ENCODE results near the gene PODNL1.
"Not testable (repeated sequence)": the region's sequence is repeated elsewhere in the genome, so short reads cannot be mapped to it uniquely, and the experiment has no call there.

The PODNL1 gene

GRCh38 chr19:13938301-13939064, at the start of gene PODNL1:
Gene PODNL1, minus strand, starts transcription at chr19:13938417. Its CDS starts 236 bp downstream, at chr19:13938181.
- DNase-seq = no peak

GRCh38 chr19:13987101-13987890, 49.1 kb upstream of the PODNL1 start:
- no peak for DNase-seq

- DNase-seq = no peak
Observed at GRCh38 chr19:13986348-13986904, 48.2 kb upstream of the PODNL1 start.

GRCh38 chr19:13985771-13986347, 47.6 kb upstream of the PODNL1 start:
- DNase-seq = no peak

- no peak for DNase-seq
Observed at GRCh38 chr19:13984875-13985741, 46.9 kb upstream of the PODNL1 start.

GRCh38 chr19:13984186-13984585, 46.0 kb upstream of the PODNL1 start:
- DNase-seq = no peak

- no peak for DNase-seq
Observed at GRCh38 chr19:13983213-13983889, 45.1 kb upstream of the PODNL1 start.

- no peak for DNase-seq
Observed at GRCh38 chr19:13982773-13983172, 44.6 kb upstream of the PODNL1 start.

- no peak for DNase-seq
Observed at GRCh38 chr19:13981988-13982501, 43.8 kb upstream of the PODNL1 start.

- no peak for DNase-seq
Observed at GRCh38 chr19:13981467-13981866, 43.2 kb upstream of the PODNL1 start.

- DNase-seq = no peak
Observed at GRCh38 chr19:13981021-13981420, 42.8 kb upstream of the PODNL1 start.

- DNase-seq = no peak
Observed at GRCh38 chr19:13980340-13980739, 42.1 kb upstream of the PODNL1 start.

- DNase-seq = no peak
Observed at GRCh38 chr19:13979686-13980085, 41.5 kb upstream of the PODNL1 start.

GRCh38 chr19:13979244-13979615, 41.0 kb upstream of the PODNL1 start:
- no peak for DNase-seq

- DNase-seq = no peak
Observed at GRCh38 chr19:13978351-13979243, 40.4 kb upstream of the PODNL1 start.

- no peak for DNase-seq
Observed at GRCh38 chr19:13977803-13978202, 39.6 kb upstream of the PODNL1 start.

- DNase-seq = no peak
Observed at GRCh38 chr19:13976446-13976845, 38.2 kb upstream of the PODNL1 start.

- no peak for DNase-seq
Observed at GRCh38 chr19:13975870-13976269, 37.7 kb upstream of the PODNL1 start.

GRCh38 chr19:13974073-13974472, 35.9 kb upstream of the PODNL1 start:
- DNase-seq = no peak

- not testable (repeated sequence) for DNase-seq
Observed at GRCh38 chr19:13973479-13973878, 35.3 kb upstream of the PODNL1 start.
